OCI-LY3 (cell line): ENCODE measurements around the gene DDX25.

ENCODE experiments used
- H2AFZ ChIP-seq: fragments of 200-600, 300-600 bp; shearing (Covaris generic); 2 replicates; pipeline ENCODE4 v1.6.0; 2014; ENCODE audit warnings: antibody characterized with exemption, low read depth, low read length
- H3K27ac ChIP-seq: fragments of 200-600, 300-600 bp; sonication (generic); 2 replicates; pipeline ENCODE4 v1.5.1; 2014; ENCODE audit warnings: mild to moderate bottlenecking, low read length, moderate library complexity, mixed read lengths
- H3K27me3 ChIP-seq: fragments of 200-600, 300-600 bp; sonication (generic); 2 replicates; pipeline ENCODE4 v1.6.1; 2014; ENCODE audit warnings: low read depth, low read length, mixed read lengths
- H3K36me3 ChIP-seq: fragments of 200-600, 300-600 bp; sonication (generic); replicated peaks from 2 replicates; pipeline ENCODE3; 2014; ENCODE audit warnings: low read depth, low read length, mixed read lengths
- H3K4me1 ChIP-seq: fragments of 300-600, 200-600 bp; sonication (generic); 2 replicates; pipeline ENCODE4 v1.6.1; 2014; ENCODE audit warnings: low read length, mixed read lengths
- H3K4me2 ChIP-seq: fragments of 200-600, 300-600 bp; sonication (generic); 2 replicates; pipeline ENCODE4 v1.6.1; 2014; ENCODE audit warnings: low read length, mixed read lengths
- H3K4me3 ChIP-seq: fragments of 300-600, 200-600 bp; sonication (generic); 2 replicates; pipeline ENCODE4 v1.5.1; 2014; ENCODE audit warnings: antibody characterized with exemption, mild to moderate bottlenecking, low read length, moderate library complexity
- H3K79me2 ChIP-seq: fragments of 300-600, 200-600 bp; shearing (Covaris generic); 2 replicates; pipeline ENCODE4 v1.6.1; 2014; ENCODE audit warnings: mild to moderate bottlenecking, low read length, mixed read lengths
- H3K9ac ChIP-seq: fragments of 300-600, 200-600 bp; shearing (Covaris generic); 2 replicates; pipeline ENCODE4 v1.6.0; 2014; ENCODE audit warnings: mild to moderate bottlenecking, low read length, moderate library complexity
- H3K9me3 ChIP-seq: fragments of 200-600, 300-600 bp; shearing (Covaris generic); 2 replicates; pipeline ENCODE4 v1.6.1; 2014; ENCODE audit warnings: low read length, mixed read lengths; ENCODE audit not compliant: insufficient read depth
- H4K20me1 ChIP-seq: fragments of 200-600, 300-600 bp; sonication (generic); 2 replicates; pipeline ENCODE4 v1.6.1; 2016; ENCODE audit warnings: low read length, mixed read lengths; ENCODE audit not compliant: insufficient read depth
- EZH2phosphoT487 ChIP-seq: fragments of 200-600 bp; shearing (Covaris generic); IDR thresholded peaks from 2 replicates; pipeline ENCODE4 v1.6.1; 2018; ENCODE audit warnings: antibody characterized with exemption, mixed run types, low read depth
- TF ChIP-seq, protein P1 (sequence below): fragments of 200-600, 300-600 bp; sonication (generic); IDR thresholded peaks from 2 replicates; pipeline ENCODE4 v1.5.1; 2014; ENCODE audit warnings: antibody characterized with exemption, low read length, low read depth

The DDX25 gene

DNA sequence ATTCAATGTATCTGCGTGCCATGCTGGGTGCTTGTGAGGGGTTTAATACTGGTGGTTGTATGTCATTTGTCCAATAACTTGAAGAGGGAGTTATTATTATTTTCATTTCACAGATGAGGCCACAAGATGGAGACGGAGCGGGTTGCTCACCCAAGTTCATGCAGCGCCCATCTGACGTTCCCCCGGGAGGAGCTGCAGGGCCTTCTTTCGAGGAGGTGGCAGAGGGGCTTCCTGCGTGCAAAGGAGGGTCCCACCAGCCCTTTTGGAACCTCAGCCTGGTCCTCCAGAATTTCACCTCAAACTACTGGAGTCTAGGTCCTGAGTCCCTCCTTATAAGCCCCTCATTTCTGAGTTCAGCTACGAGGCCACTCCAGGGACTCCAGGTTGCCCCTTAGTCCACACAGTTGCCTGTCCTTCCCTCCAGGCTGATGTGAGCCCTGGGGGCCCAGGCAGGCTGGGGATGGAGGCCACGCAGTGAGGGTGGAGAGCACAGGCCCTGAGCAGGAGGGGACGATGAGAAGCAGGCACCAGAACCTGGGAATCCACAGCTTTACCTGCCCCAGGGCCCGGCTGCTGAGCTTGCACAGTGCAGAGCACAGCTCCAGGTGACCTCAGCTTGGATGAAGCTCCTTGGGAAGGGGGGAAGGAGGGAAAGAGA lies 38.6 kb downstream of the DDX25 start:
- no peaks in the 10 kb centered on the region for H3K36me3 ChIP-seq
- H3K27ac ChIP-seq: no peak overlapping the region
- H3K4me3 ChIP-seq: no peak overlapping the region
- no peak overlapping the region for H2AFZ ChIP-seq
- H3K27me3 ChIP-seq: no peaks in the 10 kb centered on the region
- H3K9me3 ChIP-seq: no peaks in the 10 kb centered on the region
- no peaks in the 10 kb centered on the region for H3K79me2 ChIP-seq
- TF ChIP-seq, protein P1, sequence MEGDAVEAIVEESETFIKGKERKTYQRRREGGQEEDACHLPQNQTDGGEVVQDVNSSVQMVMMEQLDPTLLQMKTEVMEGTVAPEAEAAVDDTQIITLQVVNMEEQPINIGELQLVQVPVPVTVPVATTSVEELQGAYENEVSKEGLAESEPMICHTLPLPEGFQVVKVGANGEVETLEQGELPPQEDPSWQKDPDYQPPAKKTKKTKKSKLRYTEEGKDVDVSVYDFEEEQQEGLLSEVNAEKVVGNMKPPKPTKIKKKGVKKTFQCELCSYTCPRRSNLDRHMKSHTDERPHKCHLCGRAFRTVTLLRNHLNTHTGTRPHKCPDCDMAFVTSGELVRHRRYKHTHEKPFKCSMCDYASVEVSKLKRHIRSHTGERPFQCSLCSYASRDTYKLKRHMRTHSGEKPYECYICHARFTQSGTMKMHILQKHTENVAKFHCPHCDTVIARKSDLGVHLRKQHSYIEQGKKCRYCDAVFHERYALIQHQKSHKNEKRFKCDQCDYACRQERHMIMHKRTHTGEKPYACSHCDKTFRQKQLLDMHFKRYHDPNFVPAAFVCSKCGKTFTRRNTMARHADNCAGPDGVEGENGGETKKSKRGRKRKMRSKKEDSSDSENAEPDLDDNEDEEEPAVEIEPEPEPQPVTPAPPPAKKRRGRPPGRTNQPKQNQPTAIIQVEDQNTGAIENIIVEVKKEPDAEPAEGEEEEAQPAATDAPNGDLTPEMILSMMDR: no peak
- TF ChIP-seq EZH2phosphoT487: no peak
- H3K4me2 ChIP-seq: no peak overlapping the region; the same call in 1 of the 2 replicates
- H4K20me1 ChIP-seq: no peaks in the 10 kb centered on the region
- H3K4me1 ChIP-seq: no peaks in the 10 kb centered on the region
- no peak overlapping the region for H3K9ac ChIP-seq

DNA sequence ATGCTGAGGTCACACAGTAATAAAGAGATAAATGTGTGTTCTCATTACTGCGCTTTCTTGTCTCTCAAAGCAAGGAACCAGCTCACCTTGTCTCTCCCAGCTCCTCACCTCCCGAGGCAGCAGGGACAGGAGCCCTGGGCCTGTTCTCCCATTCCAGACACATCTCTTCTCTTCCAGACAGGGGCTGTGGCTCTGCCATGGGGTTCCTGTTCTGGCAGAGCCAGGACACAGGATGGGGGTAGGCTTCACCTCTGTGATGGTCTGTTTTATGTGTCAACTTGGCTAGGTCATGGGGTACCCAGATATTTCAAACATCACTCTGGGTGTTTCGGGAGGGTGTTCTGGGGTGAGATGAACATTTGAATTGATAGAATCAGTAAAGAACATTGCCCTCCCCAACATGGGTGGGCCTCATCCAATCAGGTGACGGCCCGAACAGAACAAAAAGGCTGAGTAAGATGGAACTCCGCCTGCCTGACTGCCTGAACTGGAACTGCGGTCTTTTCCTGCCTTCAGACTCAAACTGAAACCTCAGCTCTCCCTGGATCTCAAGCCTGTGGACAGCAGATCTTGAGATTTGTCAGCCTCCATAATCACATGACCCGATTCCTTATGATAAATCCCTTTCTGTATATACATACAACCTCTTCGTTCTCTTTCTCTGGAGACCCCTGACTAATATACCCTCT lies 39.5 kb downstream of the DDX25 start:
- Histone ChIP-seq H3K36me3 (no peaks in the 10 kb centered on the region), H3K9ac (no peak overlapping the region)

DNA sequence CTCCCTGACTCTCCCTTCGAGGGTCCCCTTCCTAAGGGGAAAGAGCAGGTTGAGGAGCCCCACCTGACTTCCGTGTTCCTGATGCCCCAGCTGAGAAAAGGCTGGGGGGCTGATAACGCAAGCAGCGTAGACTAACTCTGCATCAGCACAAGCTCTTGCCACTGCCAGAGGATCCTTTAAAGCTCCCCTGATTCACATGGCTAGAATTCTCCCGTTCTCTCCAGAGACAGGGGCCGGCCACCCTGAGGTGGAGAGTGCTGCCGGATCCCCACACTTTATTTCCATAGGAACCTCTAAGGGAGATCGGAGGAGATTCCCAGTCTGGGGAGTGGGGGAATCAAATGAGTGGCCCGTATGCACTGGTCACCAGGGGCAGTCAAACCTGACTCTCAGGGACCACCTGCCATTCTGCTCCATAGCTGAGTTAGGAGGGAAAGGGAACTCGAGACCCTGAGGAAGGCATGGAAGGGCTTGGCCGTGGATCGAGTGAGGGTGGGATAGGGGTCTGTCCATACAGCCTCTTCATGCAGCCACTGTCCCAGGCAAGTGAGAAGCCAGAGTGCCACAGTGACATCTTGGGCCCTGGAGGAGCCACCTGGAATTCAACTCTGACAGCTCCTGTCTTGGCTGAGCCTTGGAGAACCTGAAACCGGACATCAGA lies 40.2 kb downstream of the DDX25 start:
- no peaks in the 10 kb centered on the region for H3K4me1 ChIP-seq
- no peak overlapping the region for H3K4me2 ChIP-seq
- no peaks in the 10 kb centered on the region for H3K27me3 ChIP-seq
- no peaks in the 10 kb centered on the region for H3K36me3 ChIP-seq
- no peak for TF ChIP-seq EZH2phosphoT487
- TF ChIP-seq, protein P1: no peak
- H2AFZ ChIP-seq: no peak overlapping the region
- no peaks in the 10 kb centered on the region for H3K9me3 ChIP-seq
- H3K79me2 ChIP-seq: no peaks in the 10 kb centered on the region
- H3K27ac ChIP-seq: no peak overlapping the region
- H3K4me3 ChIP-seq: no peak overlapping the region
- no peaks in the 10 kb centered on the region for H4K20me1 ChIP-seq
- no peak overlapping the region for H3K9ac ChIP-seq

More for the DNA sequence above, 39.5 kb downstream of the DDX25 start:
- Histone ChIP-seq H3K27ac (no peak overlapping the region), H3K79me2 (no peaks in the 10 kb centered on the region), H3K4me1 (no peaks in the 10 kb centered on the region), H3K4me2 (no peak overlapping the region), H4K20me1 (no peaks in the 10 kb centered on the region), H2AFZ (no peak overlapping the region), H3K27me3 (no peaks in the 10 kb centered on the region), H3K9me3 (no peaks in the 10 kb centered on the region), H3K4me3 (no peak overlapping the region)
- TF ChIP-seq, protein P1: no peak
- TF ChIP-seq EZH2phosphoT487: no peak
